Astrocyte of the spinal cord (primary cell): ENCODE results near the gene C16orf96.
A peak's percentile ranks its signal among the peaks of the same experiment; 100 is the strongest.

ENCODE experiments used
- DNase-seq: peaks from one replicate; pipeline ENCODE4 v3.0.0; 2011; ENCODE audit warnings: low read depth, low spot score
- H3K4me3 ChIP-seq: 2 replicates; pipeline ENCODE4 v1.5.1; 2011; ENCODE audit warnings: low read depth, mild to moderate bottlenecking, low read length, moderate library complexity
- in situ Hi-C: cut with HindIII; loops from 2 replicates; pipeline ENCODE4 v1.10.0; 2017; ENCODE audit warnings: low sequenced_read_pairs
- TF ChIP-seq, protein P1 (sequence below): IDR thresholded peaks from 2 replicates; pipeline ENCODE4 v1.5.1; 2012; ENCODE audit warnings: low read depth, mild to moderate bottlenecking, low read length, inconsistent platforms

Gene C16orf96

DNA sequence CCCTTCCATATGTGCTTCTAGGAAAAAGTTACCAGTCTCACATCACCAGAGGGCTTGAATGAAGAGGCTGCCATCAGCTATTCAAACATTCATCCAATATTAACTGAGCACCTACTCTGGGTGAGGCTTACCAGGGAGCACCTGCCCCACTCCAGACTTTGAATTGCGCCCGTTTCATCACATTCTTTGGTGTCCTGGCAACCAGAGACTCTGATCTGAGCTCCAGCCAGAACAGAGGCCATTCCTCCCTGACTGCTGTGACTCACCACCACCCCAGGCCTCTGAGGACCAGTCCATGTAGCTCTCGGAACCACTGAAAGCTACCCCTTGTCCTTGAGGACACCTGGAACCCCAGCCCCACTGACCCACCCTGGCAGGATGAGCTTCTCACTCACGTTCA lies at the start of gene C16orf96:
Gene C16orf96, plus strand, starts transcription at position 229 of the 400 bp plus-strand sequence. Its CDS starts 150 bp downstream, at position 379.
- no peak within 1 kb of the TSS for H3K4me3 ChIP-seq
- TF ChIP-seq, protein P1, sequence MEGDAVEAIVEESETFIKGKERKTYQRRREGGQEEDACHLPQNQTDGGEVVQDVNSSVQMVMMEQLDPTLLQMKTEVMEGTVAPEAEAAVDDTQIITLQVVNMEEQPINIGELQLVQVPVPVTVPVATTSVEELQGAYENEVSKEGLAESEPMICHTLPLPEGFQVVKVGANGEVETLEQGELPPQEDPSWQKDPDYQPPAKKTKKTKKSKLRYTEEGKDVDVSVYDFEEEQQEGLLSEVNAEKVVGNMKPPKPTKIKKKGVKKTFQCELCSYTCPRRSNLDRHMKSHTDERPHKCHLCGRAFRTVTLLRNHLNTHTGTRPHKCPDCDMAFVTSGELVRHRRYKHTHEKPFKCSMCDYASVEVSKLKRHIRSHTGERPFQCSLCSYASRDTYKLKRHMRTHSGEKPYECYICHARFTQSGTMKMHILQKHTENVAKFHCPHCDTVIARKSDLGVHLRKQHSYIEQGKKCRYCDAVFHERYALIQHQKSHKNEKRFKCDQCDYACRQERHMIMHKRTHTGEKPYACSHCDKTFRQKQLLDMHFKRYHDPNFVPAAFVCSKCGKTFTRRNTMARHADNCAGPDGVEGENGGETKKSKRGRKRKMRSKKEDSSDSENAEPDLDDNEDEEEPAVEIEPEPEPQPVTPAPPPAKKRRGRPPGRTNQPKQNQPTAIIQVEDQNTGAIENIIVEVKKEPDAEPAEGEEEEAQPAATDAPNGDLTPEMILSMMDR: no peak
- no peak for DNase-seq
- in situ Hi-C loops: no loop called here

DNA sequence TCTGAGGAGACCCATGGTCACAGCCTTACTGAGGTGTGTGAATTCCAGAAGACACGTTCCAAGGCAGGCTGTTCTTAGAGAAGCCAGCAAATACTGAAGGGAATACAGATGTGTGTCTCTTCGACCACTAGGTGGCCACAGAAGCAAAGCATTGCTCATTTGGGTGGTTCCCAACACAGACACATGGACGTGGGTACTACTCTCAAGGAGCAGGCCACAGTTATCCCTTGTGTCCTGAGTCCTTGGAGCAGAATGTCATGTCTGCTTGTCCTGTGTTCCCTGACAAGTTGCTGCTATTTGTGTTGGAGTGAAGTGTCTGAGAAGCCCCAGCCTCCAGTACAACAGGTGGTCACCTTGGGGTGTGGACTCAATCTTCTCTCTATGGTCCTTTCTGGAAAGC lies 49.7 kb upstream of the C16orf96 start:
- peak; percentile 78 for DNase-seq
- no peak overlapping the region for H3K4me3 ChIP-seq
- TF ChIP-seq, protein P1: peak; percentile 87
- in situ Hi-C loops: no loop called here

DNA sequence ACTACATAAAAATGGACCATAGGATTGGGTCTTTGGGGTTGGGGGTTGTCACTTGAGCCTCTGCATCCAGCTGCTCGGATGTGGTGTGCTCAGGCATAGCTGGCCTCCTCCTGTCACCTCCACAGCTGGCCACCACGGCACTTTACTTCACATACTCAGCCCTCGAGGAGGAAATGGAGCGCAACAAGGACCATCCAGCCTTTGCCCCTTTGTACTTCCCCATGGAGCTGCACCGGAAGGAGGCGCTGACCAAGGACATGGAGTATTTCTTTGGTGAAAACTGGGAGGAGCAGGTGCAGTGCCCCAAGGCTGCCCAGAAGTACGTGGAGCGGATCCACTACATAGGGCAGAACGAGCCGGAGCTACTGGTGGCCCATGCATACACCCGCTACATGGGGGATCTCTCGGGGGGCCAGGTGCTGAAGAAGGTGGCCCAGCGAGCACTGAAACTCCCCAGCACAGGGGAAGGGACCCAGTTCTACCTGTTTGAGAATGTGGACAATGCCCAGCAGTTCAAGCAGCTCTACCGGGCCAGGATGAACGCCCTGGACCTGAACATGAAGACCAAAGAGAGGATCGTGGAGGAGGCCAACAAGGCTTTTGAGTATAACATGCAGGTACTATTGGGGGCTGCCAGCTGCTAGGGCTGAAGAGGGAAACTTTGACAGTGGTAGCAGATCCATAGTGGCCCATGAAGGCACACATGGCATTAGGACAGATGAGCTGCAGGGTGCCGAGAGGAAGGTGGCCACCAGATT lies 48.4 kb upstream of the C16orf96 start:
- no peak overlapping the region for H3K4me3 ChIP-seq
- DNase-seq: no peak
- TF ChIP-seq, protein P1: no peak
- in situ Hi-C loops: no loop called here

DNA sequence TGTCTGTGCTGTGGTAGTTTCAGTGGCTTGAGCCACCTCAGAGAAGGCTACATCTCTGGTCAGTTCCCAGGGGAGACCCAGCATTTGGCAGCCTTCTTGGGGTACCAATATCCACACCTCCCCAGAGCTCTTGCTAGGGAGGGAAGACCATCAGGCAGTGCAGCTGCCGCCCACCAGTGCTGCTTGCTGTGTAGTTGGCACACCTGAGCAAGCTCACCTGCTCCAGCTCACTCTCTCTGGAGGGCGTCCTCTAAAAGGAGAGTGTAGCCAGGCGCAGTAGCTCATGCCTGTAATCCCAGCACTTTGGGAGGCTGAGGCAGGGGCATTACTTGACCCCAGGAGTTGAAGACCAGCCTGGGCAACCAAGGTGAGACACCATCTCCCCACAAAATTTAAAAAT lies 47.3 kb upstream of the C16orf96 start:
- in situ Hi-C loops: no loop called here
- TF ChIP-seq, protein P1: no peak
- DNase-seq: no peak
- H3K4me3 ChIP-seq: no peak overlapping the region

DNA sequence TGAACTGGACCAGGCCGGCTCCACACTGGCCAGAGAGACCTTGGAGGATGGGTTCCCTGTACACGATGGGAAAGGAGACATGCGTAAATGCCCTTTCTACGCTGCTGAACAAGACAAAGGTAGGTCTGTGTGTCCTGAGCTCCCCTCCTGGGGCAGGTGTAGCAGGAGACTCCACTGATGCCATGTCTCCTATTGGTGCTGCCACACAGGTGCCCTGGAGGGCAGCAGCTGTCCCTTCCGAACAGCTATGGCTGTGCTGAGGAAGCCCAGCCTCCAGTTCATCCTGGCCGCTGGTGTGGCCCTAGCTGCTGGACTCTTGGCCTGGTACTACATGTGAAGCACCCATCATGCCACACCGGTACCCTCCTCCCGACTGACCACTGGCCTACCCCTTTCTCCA lies 46.7 kb upstream of the C16orf96 start:
- no peak for DNase-seq
- TF ChIP-seq, protein P1: no peak
- in situ Hi-C loops: no loop called here
- H3K4me3 ChIP-seq: no peak overlapping the region

DNA sequence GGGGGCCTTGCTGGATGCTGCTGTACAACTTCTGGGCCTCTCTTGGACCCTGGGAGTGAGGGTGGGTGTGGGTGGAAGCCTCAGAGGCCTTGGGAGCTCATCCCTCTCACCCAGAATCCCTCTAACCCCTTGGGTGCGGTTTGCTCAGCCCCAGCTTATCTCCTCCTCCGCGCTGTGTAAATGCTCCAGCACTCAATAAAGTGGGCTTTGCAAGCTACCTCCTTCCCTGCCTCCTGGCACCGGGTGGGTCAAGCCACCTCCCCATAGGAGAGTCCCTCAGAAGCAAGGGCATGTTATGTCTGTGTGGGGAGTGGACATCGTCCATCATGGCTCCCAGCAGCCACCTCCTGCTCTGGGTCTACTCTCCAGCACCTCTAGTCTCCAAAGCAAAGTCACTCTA lies 46.0 kb upstream of the C16orf96 start:
- DNase-seq: no peak
- TF ChIP-seq, protein P1: no peak
- no peak overlapping the region for H3K4me3 ChIP-seq
- in situ Hi-C loops: no loop called here
